Endothelial cell of umbilical vein (primary cell): ENCODE data around the gene MTX1.
"Not testable (repeated sequence)": the region's sequence is repeated elsewhere in the genome, so short reads cannot be mapped to it uniquely, and the experiment has no call there.

ENCODE experiments used
- CTCF ChIP-seq, 2 donors: IDR thresholded peaks; 1 replicate in 1 of 2; 2 replicates in 1 of 2; pipeline ENCODE4 v1.5.1; 2011; ENCODE audit warnings: low read length in 2 of 2, mild to moderate bottlenecking in 2 of 2, moderate library complexity in 2 of 2, control low read depth in 1 of 2, inconsistent platforms in 1 of 2, low read depth in 1 of 2; ENCODE audit not compliant: insufficient read depth in 1 of 2; ENCODE audit errors: extremely low read depth in 1 of 2
- EZH2 ChIP-seq: IDR thresholded peaks from 2 replicates; pipeline ENCODE4 v1.6.1; 2012; ENCODE audit warnings: borderline replicate concordance, low read depth, mild to moderate bottlenecking, moderate library complexity, low read length, inconsistent platforms; ENCODE audit not compliant: severe bottlenecking
- GATA2 ChIP-seq: IDR thresholded peaks from 2 replicates; pipeline ENCODE4 v1.7.0; 2011; ENCODE audit warnings: low read depth, mild to moderate bottlenecking, moderate library complexity, mixed read lengths, low read length; ENCODE audit not compliant: insufficient read length, insufficient read depth
- JUN ChIP-seq: IDR thresholded peaks from 2 replicates; pipeline ENCODE4 v1.6.1; 2011; ENCODE audit warnings: borderline replicate concordance, low read depth; ENCODE audit not compliant: insufficient read length, insufficient read depth
- MAX ChIP-seq: IDR thresholded peaks from 2 replicates; pipeline ENCODE4 v1.6.1; 2011; ENCODE audit not compliant: insufficient read depth, insufficient read length
- MYC ChIP-seq: IDR thresholded peaks from one replicate; pipeline ENCODE4 v1.6.1; 2011; ENCODE audit warnings: mild to moderate bottlenecking, low read depth, low read length
- POLR2A ChIP-seq: IDR thresholded peaks from 2 replicates; pipeline ENCODE4 v1.6.1; 2012; ENCODE audit warnings: low read depth, mild to moderate bottlenecking, control low read depth, low read length
- POLR2AphosphoS5 ChIP-seq: IDR thresholded peaks from 2 replicates; pipeline ENCODE4 v1.6.1; 2012; ENCODE audit warnings: low read depth, mild to moderate bottlenecking, control low read depth, low read length, moderate library complexity; ENCODE audit not compliant: insufficient read depth

GRCh38 chr1:155233502-155233901 is 25.0 kb downstream of the MTX1 start:
- TF ChIP-seq CTCF (IDR thresholded peaks at IDR 0.05; ENCODE audit: extremely low read depth in 1 of 2, insufficient read depth in 1 of 2, low read depth in 1 of 2, low read length in 2 of 2); POLR2A; EZH2; POLR2AphosphoS5; MAX; JUN; GATA2; MYC: not testable (repeated sequence)
